NCI-H226 (cell line): ENCODE measurements around the gene C4orf54.

Experiments used
- DNase-seq: peaks from one replicate; pipeline ENCODE4 v3.0.0-alpha.2; 2015

C4orf54 gene

GRCh38 chr4:99657798-99658197 is at the start of gene C4orf54:
TSS of gene C4orf54 (minus strand) at chr4:99657828. CDS start at chr4:99654648, 3,180 bp downstream.
- peak; percentile 22 for DNase-seq

GRCh38 chr4:99705891-99706290 is 48.3 kb upstream of the C4orf54 start:
- no peak for DNase-seq

GRCh38 chr4:99696801-99697200 is 39.2 kb upstream of the C4orf54 start:
- DNase-seq, result no peak

GRCh38 chr4:99693140-99693539 is 35.5 kb upstream of the C4orf54 start:
- DNase-seq, result no peak

GRCh38 chr4:99690990-99691389 is 33.4 kb upstream of the C4orf54 start:
- no peak for DNase-seq

- no peak for DNase-seq
These were observed 32.8 kb upstream of the C4orf54 start for GRCh38 chr4:99690472-99690871.

GRCh38 chr4:99687120-99687519 is 29.5 kb upstream of the C4orf54 start:
- DNase-seq, result no peak

GRCh38 chr4:99685234-99685633 is 27.6 kb upstream of the C4orf54 start:
- no peak for DNase-seq

- no peak for DNase-seq
These were observed 26.3 kb upstream of the C4orf54 start for GRCh38 chr4:99683895-99684294.

- no peak for DNase-seq
These were observed 22.3 kb upstream of the C4orf54 start for GRCh38 chr4:99679976-99680375.

GRCh38 chr4:99679204-99679603 is 21.6 kb upstream of the C4orf54 start:
- no peak for DNase-seq

GRCh38 chr4:99677161-99677560 is 19.5 kb upstream of the C4orf54 start:
- no peak for DNase-seq

- DNase-seq, result no peak
These were observed 12.9 kb upstream of the C4orf54 start for GRCh38 chr4:99670409-99671073.

- DNase-seq, result no peak
These were observed 11.5 kb upstream of the C4orf54 start for GRCh38 chr4:99669084-99669483.

- no peak for DNase-seq
These were observed 10.8 kb upstream of the C4orf54 start for GRCh38 chr4:99668472-99668871.

GRCh38 chr4:99665983-99666382 is 8.4 kb upstream of the C4orf54 start:
- DNase-seq, result no peak

GRCh38 chr4:99664716-99665115 is 7.1 kb upstream of the C4orf54 start:
- DNase-seq, result no peak

- DNase-seq, result no peak
These were observed 4.3 kb upstream of the C4orf54 start for GRCh38 chr4:99661907-99662306.

- DNase-seq, result no peak
These were observed 1.0 kb upstream of the C4orf54 start for GRCh38 chr4:99658666-99659065.

- DNase-seq, result peak; percentile 59
These were observed 2.1 kb downstream of the C4orf54 start for GRCh38 chr4:99655308-99656081.

- no peak for DNase-seq
These were observed 3.3 kb downstream of the C4orf54 start for GRCh38 chr4:99654361-99654761.

- DNase-seq, result no peak
These were observed 3.7 kb downstream of the C4orf54 start for GRCh38 chr4:99653916-99654315.

GRCh38 chr4:99652596-99653436 is 4.8 kb downstream of the C4orf54 start:
- no peak for DNase-seq
